HEK293 (cell line): ENCODE results near the gene CCDC85B.
"Not testable (repeated sequence)": the region's sequence is repeated elsewhere in the genome, so short reads cannot be mapped to it uniquely, and the experiment has no call there.

ENCODE experiments used
- CTCF ChIA-PET: fragments of 350-600 bp; formaldehyde crosslinking; extraction: SDS; loops from one replicate; lab custom pipeline; 2021; ENCODE audit warnings: antibody characterized with exemption; lab: Yijun Ruan, JAX
- POLR2A ChIA-PET: fragments of 300-600 bp; formaldehyde crosslinking; extraction: SDS; loops from one replicate; lab custom pipeline; 2020; ENCODE audit warnings: antibody characterized with exemption, inconsistent platforms; lab: Yijun Ruan, JAX
- H3K27ac ChIP-seq: fragments of 200-500 bp; sonication (Bioruptor generic); 2 replicates; pipeline ENCODE4 v1.5.1; 2014; ENCODE audit warnings: low read depth, low read length, control low read depth, inconsistent platforms; ENCODE audit errors: extremely low read depth
- H3K36me3 ChIP-seq, 2 experiments: fragments of 200-500 bp in 1 of 2; sonication (Bioruptor generic) in 1 of 2; 1 replicate in 1 of 2; 2 replicates in 1 of 2; pipeline ENCODE4 v1.5.1; 2014 to 2017; ENCODE audit warnings: inconsistent platforms in 2 of 2, low read length in 2 of 2; ENCODE audit not compliant: control insufficient read depth in 2 of 2, insufficient read depth in 1 of 2
- H3K4me1 ChIP-seq: fragments of 200-500 bp; sonication (Bioruptor generic); 2 replicates; pipeline ENCODE4 v1.5.1; 2014; ENCODE audit warnings: mild to moderate bottlenecking, low read length, inconsistent platforms; ENCODE audit not compliant: control insufficient read depth, insufficient read depth
- H3K4me3 ChIP-seq: 2 replicates; pipeline ENCODE4 v1.5.1; 2011; ENCODE audit warnings: low read depth, mild to moderate bottlenecking, control low read depth, low read length, moderate library complexity
- H3K9me3 ChIP-seq: fragments of 200-500 bp; sonication (Bioruptor generic); 2 replicates; pipeline ENCODE4 v1.5.1; 2014; ENCODE audit warnings: low read depth, low read length, inconsistent platforms; ENCODE audit not compliant: control insufficient read depth, insufficient read depth
- KLF16 ChIP-seq: fragments of 450-650 bp; formaldehyde crosslinking; IDR thresholded peaks from 2 replicates; pipeline ENCODE4 v1.5.1; 2017; ENCODE audit warnings: missing biosample characterization, missing genetic modification characterization
- PBX3 ChIP-seq: sonication (generic); formaldehyde crosslinking; IDR thresholded peaks from 2 replicates; pipeline ENCODE4 v1.8.1; 2022; ENCODE audit warnings: mild to moderate bottlenecking, moderate library complexity, missing genetic modification reagents
- PRDM10 ChIP-seq: fragments of 450-650 bp; formaldehyde crosslinking; IDR thresholded peaks from 2 replicates; pipeline ENCODE4 v1.5.1; 2016; ENCODE audit warnings: missing biosample characterization, missing genetic modification characterization
- PRDM6 ChIP-seq: fragments of 450-650 bp; formaldehyde crosslinking; IDR thresholded peaks from 2 replicates; pipeline ENCODE4 v1.5.1; 2017; ENCODE audit warnings: missing biosample characterization, missing genetic modification characterization
- ZBTB48 ChIP-seq: fragments of 450-650 bp; formaldehyde crosslinking; IDR thresholded peaks from 2 replicates; pipeline ENCODE4 v1.5.1; 2016; ENCODE audit warnings: missing biosample characterization, missing genetic modification characterization
- ZIC2 ChIP-seq: fragments of 450-650 bp; formaldehyde crosslinking; IDR thresholded peaks from 2 replicates; pipeline ENCODE4 v1.5.1; 2016; ENCODE audit warnings: missing biosample characterization, missing genetic modification characterization
- ZNF121 ChIP-seq: fragments of 450-650 bp; formaldehyde crosslinking; IDR thresholded peaks from 2 replicates; pipeline ENCODE4 v1.5.1; 2016; ENCODE audit warnings: missing biosample characterization, missing genetic modification characterization
- ZNF175 ChIP-seq: fragments of 450-650 bp; formaldehyde crosslinking; IDR thresholded peaks from 2 replicates; pipeline ENCODE4 v1.5.1; 2016; ENCODE audit warnings: missing biosample characterization, missing genetic modification characterization
- ZNF202 ChIP-seq: fragments of 450-650 bp; formaldehyde crosslinking; IDR thresholded peaks from 2 replicates; pipeline ENCODE4 v1.5.1; 2016; ENCODE audit warnings: missing biosample characterization, missing genetic modification characterization, borderline replicate concordance
- ZNF211 ChIP-seq: fragments of 450-650 bp; formaldehyde crosslinking; IDR thresholded peaks from 2 replicates; pipeline ENCODE4 v1.5.1; 2016; ENCODE audit warnings: low read depth, missing biosample characterization, missing genetic modification characterization
- ZNF223 ChIP-seq: fragments of 450-650 bp; formaldehyde crosslinking; IDR thresholded peaks from 2 replicates; pipeline ENCODE4 v1.5.1; 2016; ENCODE audit warnings: missing biosample characterization, missing genetic modification characterization
- ZNF292 ChIP-seq: fragments of 450-650 bp; formaldehyde crosslinking; IDR thresholded peaks from 2 replicates; pipeline ENCODE4 v1.5.1; 2016; ENCODE audit warnings: low read depth, missing biosample characterization, missing genetic modification characterization, borderline replicate concordance
- ZNF341 ChIP-seq: fragments of 450-650 bp; formaldehyde crosslinking; IDR thresholded peaks from 2 replicates; pipeline ENCODE4; 2016; ENCODE audit warnings: low read depth, missing biosample characterization, missing genetic modification characterization
- ZNF366 ChIP-seq: fragments of 450-650 bp; formaldehyde crosslinking; conservative IDR thresholded peaks from 2 replicates; pipeline ENCODE4 v1.5.1; 2016; ENCODE audit warnings: missing biosample characterization, missing genetic modification characterization
- ZNF473 ChIP-seq: fragments of 450-650 bp; formaldehyde crosslinking; IDR thresholded peaks from 2 replicates; pipeline ENCODE4 v1.5.1; 2017; ENCODE audit warnings: missing biosample characterization, missing genetic modification characterization
- ZNF514 ChIP-seq: fragments of 450-650 bp; formaldehyde crosslinking; IDR thresholded peaks from 2 replicates; pipeline ENCODE4 v1.5.1; 2016; ENCODE audit warnings: missing biosample characterization, missing genetic modification characterization
- ZNF530 ChIP-seq: fragments of 450-650 bp; formaldehyde crosslinking; IDR thresholded peaks from 2 replicates; pipeline ENCODE4 v1.5.1; 2016; ENCODE audit warnings: low read depth, missing biosample characterization, missing genetic modification characterization
- ZNF571 ChIP-seq: fragments of 450-650 bp; formaldehyde crosslinking; IDR thresholded peaks from 2 replicates; pipeline ENCODE4 v1.5.0; 2017; ENCODE audit warnings: missing biosample characterization, missing genetic modification characterization
- ZNF585B ChIP-seq: fragments of 450-650 bp; formaldehyde crosslinking; IDR thresholded peaks from 2 replicates; pipeline ENCODE4 v1.5.1; 2016; ENCODE audit warnings: missing biosample characterization, missing genetic modification characterization
- ZNF621 ChIP-seq: fragments of 450-650 bp; formaldehyde crosslinking; IDR thresholded peaks from 2 replicates; pipeline ENCODE4 v1.5.1; 2017; ENCODE audit warnings: missing biosample characterization, missing genetic modification characterization
- ZNF664 ChIP-seq: fragments of 450-650 bp; formaldehyde crosslinking; IDR thresholded peaks from 2 replicates; pipeline ENCODE4 v1.5.1; 2016; ENCODE audit warnings: missing biosample characterization, missing genetic modification characterization
- TF ChIP-seq, protein P1 (sequence below): fragments of 450-650 bp; formaldehyde crosslinking; IDR thresholded peaks from 2 replicates; pipeline ENCODE4 v1.5.1; 2017; ENCODE audit warnings: missing biosample characterization, mild to moderate bottlenecking, missing genetic modification characterization, moderate library complexity

The CCDC85B gene

DNA sequence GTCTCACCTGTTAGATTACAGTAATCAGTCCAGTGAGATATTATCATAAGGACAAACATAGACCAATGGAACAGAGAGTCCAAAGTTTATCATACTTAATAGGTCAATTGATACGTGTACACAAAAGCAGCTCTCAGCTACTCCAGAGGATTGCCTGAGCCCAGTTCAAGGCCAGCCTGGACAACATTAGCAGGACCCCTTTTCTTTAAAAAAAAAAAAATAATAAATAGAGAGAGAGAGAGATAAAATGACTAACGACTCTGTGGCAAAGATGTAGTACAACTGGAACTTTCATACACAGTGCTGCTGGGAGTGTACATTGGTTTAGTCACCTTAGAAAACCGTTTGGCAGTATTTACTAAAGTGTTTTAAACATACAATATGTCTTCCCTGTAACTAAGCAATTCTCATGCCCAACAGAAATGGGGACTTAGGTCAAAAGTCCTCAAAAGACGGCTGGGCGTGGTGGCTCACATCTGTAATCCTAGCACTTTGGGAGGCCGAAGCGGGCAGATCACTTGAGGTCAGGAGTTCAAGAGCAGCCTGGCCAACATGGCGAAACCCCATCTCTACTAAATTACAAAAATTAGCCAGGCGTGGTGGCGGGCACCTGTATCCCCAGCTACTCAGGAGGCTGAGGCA lies 46.1 kb upstream of the CCDC85B start:
- no peak overlapping the region for H3K27ac ChIP-seq
- H3K36me3 ChIP-seq: no peaks in the 10 kb centered on the region
- CTCF ChIA-PET: interaction anchor here (0.6 to 1.6 kb wide), 2 partner anchors 28 to 132 kb away, joined by 4 read pairs; partner anchors contain the start of gene KAT5
- no peak overlapping the region for H3K4me3 ChIP-seq
- TF ChIP-seq, protein P1, sequence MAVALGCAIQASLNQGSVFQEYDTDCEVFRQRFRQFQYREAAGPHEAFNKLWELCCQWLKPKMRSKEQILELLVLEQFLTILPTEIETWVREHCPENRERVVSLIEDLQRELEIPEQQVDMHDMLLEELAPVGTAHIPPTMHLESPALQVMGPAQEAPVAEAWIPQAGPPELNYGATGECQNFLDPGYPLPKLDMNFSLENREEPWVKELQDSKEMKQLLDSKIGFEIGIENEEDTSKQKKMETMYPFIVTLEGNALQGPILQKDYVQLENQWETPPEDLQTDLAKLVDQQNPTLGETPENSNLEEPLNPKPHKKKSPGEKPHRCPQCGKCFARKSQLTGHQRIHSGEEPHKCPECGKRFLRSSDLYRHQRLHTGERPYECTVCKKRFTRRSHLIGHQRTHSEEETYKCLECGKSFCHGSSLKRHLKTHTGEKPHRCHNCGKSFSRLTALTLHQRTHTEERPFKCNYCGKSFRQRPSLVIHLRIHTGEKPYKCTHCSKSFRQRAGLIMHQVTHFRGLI: no peak
- TF ChIP-seq ZNF366 (tag by site-specific recombination) (no peak), ZNF473 (tag by site-specific recombination) (no peak)
- TF ChIP-seq, all 188 proteins: peak for 0
- POLR2A ChIA-PET: interaction anchor here (1.0 to 1.5 kb wide), 2 partner anchors 8 to 14 kb away, joined by 3 to 4 read pairs; partner anchors contain the start of gene CFL1
- Histone ChIP-seq H3K4me1 (no peaks in the 10 kb centered on the region), H3K9me3 (no peaks in the 10 kb centered on the region)

DNA sequence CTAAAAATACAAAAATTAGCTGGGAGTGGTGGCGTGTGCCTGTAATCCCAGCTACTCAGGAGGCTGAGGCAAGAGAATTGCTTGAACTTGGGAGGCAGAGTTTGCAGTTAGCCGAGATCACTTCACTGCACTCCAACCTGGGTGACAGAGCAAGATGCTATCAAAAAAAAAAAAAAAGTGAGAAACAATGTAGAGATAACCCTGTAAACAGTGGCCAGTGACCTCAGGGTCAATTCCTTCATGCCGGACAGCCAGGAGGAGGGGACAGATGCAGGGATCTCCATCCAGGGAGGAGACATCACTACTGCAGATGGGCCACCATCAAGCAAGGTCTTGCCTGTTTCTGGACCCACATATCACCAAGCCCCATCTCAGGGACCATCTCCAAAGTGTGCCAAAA lies 42.7 kb upstream of the CCDC85B start:
- ChIA-PET POLR2A (interaction anchor here (0.5 to 2.5 kb wide), 4 partner anchors 9 to 120 kb away, joined by 3 to 14 read pairs (median 4); partner anchors contain the start of gene CFL1), CTCF (interaction anchor here (1.2 to 1.7 kb wide), 3 partner anchors 12 to 29 kb away, joined by 3 to 7 read pairs (median 5); partner anchors contain the start of gene MUS81)
- no peak overlapping the region for H3K4me3 ChIP-seq
- no peak overlapping the region for H3K27ac ChIP-seq
- no peaks in the 10 kb centered on the region for H3K9me3 ChIP-seq
- TF ChIP-seq ZNF571 (tag by site-specific recombination) (no peak), ZNF202 (tag by site-specific recombination) (no peak), ZNF341 (tag by site-specific recombination) (no peak), ZNF621 (tag by site-specific recombination) (no peak), PRDM6 (tag by site-specific recombination) (no peak), ZNF223 (tag by site-specific recombination) (no peak), PRDM10 (tag by site-specific recombination) (no peak), ZNF121 (tag by site-specific recombination) (no peak), ZIC2 (no peak), ZNF585B (tag by site-specific recombination) (no peak), ZNF473 (tag by site-specific recombination) (no peak), ZNF530 (tag by site-specific recombination) (no peak), PBX3 (CRISPR knock-in tag) (no peak), ZNF292 (tag by site-specific recombination) (no peak), ZNF211 (no peak), KLF16 (tag by site-specific recombination) (no peak), ZNF514 (tag by site-specific recombination) (no peak), ZNF175 (tag by site-specific recombination) (no peak), ZNF664 (no peak), ZBTB48 (no peak; the same call in 1 of the 2 replicates)
- peaks cover 0 to 16% of the 10 kb centered on the region in 2 experiments; a peak in 1 of 3 replicates for H3K36me3 ChIP-seq
- no peaks in the 10 kb centered on the region for H3K4me1 ChIP-seq

DNA sequence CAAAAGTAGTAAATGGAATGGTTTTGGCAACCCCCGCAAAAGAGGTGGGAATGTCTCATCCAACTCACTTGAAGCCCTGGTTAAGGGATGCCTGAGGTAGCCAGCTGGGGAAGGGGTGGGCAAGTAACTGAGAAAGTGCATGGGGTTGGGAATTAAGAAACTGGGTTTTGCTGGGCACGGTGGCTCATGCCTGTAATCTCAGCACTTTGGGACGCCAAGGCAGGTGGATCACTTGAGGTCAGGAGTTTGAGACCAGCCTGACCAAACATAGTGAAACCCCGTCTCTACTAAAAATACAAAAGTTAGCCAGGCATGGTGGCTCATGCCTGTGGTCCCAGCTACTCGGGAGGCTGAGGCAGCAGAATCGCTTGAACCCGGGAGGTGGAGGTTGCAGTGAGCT lies 41.8 kb upstream of the CCDC85B start:
- CTCF ChIA-PET: interaction anchor here (0.7 to 4.5 kb wide), 3 partner anchors 11 to 265 kb away, joined by 3 to 22 read pairs (median 9); partner anchors contain the start of gene MUS81
- POLR2A ChIA-PET: interaction anchor here (0.7 to 4.3 kb wide), 4 partner anchors 10 to 305 kb away, joined by 3 to 33 read pairs (median 9); partner anchors contain the start of genes CFL1 and MUS81
- H3K9me3 ChIP-seq, H3K4me3 ChIP-seq, H3K4me1 ChIP-seq, H3K27ac ChIP-seq: not testable (repeated sequence)
- H3K36me3 ChIP-seq: peaks cover 0 to 25% of the 10 kb centered on the region in 2 experiments; a peak in 1 of 3 replicates
